H1 (cell line): ENCODE results near the gene PCBP2. TPM values are rescaled to one million over a fixed set of nuclear protein-coding genes. Genes with fewer than 3 reads are reported as not detected.

ENCODE experiments used
- polyA plus RNA-seq, 7 experiments: library from polyadenylated mRNA; depleted of rRNA in 3 of 7; stranded (reverse) in 5 of 7; unstranded in 2 of 7; fragments of >200 nt in 5 of 7; fragments of 200-250 nt in 2 of 7; gene quantifications; 1 replicate in 5 of 7; 2 replicates in 1 of 7; 4 replicates in 1 of 7; pipeline versions ENCODE4 v1.2.1 to v1.2.3, GENCODE V29; 2011 to 2013; ENCODE audit warnings: missing spikeins in 2 of 7, mixed read lengths in 2 of 7
- total RNA-seq: library from RNA; stranded (reverse); fragmentation: NEBNext Ultra II Directional; extraction: Animal tissue kit (Norgen Biotek cat#: 25700); gene quantifications from 2 replicates; pipeline ENCODE4 v1.2.1, GENCODE V29; 2021
- TF ChIP-seq, protein P1 (sequence below): IDR thresholded peaks from 2 replicates; pipeline ENCODE4 v1.6.1; 2012; ENCODE audit warnings: low read length, inconsistent platforms

The PCBP2 gene
- total and polyA plus RNA-seq, 2 of the 8 experiments (the other 6 are each of a cell fraction or from before 2014, with no cell fraction given), result 470 to 1,123 TPM

DNA sequence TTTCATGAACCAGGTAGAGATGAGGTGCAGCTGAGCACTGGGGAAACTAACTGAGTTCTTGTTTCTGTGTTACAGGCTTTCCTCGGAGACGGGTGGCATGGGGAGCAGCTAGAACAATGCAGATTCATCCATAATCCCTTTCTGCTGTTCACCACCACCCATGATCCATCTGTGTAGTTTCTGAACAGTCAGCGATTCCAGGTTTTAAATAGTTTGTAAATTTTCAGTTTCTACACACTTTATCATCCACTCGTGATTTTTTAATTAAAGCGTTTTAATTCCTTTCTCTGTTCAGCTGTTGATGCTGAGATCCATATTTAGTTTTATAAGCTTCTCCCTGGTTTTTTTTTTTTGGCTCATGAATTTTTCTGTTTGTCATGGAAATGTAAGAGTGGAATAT, 27.4 kb downstream of the PCBP2 start (continued):
- TF ChIP-seq, protein P1, sequence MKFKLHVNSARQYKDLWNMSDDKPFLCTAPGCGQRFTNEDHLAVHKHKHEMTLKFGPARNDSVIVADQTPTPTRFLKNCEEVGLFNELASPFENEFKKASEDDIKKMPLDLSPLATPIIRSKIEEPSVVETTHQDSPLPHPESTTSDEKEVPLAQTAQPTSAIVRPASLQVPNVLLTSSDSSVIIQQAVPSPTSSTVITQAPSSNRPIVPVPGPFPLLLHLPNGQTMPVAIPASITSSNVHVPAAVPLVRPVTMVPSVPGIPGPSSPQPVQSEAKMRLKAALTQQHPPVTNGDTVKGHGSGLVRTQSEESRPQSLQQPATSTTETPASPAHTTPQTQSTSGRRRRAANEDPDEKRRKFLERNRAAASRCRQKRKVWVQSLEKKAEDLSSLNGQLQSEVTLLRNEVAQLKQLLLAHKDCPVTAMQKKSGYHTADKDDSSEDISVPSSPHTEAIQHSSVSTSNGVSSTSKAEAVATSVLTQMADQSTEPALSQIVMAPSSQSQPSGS, result no peak
- TF ChIP-seq, all 59 proteins: peak for 0
